Measurements from ENCODE around the gene FLT3. TPM values are rescaled to one million over a fixed set of nuclear protein-coding genes. Genes with fewer than 3 reads are reported as not detected.

The FLT3 gene
- total and polyA plus RNA-seq, 11 donors: 0.09 to 0.48 (median 0.21) TPM; not detected in 2

DNA sequence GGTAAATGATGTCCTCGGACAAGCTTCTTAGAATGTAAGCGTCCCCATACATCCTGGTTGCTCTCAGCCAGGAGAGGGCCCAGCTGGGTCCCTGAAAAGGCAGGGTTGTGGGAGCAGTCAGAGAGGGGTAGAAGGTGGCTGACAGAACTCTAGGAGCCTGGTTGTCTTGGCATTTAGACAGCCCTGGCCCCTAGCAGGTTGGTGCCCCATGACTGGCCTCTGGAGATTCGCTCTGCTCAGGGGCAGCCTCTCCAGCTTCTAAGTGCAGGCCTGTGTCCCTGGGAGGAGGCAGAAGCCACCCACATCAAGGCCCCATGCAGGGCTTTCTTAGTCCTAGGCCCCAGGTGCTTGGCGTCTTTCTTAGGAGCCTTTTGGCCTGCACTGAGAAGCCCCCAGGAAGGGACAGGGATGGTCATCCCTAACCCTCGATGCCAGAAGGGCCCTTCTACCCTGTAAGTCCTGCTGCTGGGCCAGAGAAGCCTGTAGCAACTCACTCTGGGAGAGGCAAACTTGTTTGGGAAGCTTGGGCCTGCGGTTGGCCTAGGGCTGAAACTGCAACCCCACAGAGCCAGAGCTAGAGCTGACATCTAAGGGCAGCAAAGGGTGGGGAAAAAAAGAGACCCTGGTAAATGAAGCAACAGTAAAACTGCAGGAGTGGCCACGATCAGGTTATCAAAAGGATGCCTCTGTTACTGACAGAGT, 128.4 kb downstream of the FLT3 start:
- peaks cover 71 to 100% (median 98%) of the 10 kb centered on the region in 9 donors for H3K27me3 ChIP-seq
- no peak for DNase-seq
- H3K36me3 ChIP-seq: no peaks in the 10 kb centered on the region
- intact Hi-C loops (cut with DNase I): no loop called here
- peaks cover 0 to 22% (median 7%) of the 10 kb centered on the region in 12 donors for H3K4me1 ChIP-seq
- TF ChIP-seq, protein P1, sequence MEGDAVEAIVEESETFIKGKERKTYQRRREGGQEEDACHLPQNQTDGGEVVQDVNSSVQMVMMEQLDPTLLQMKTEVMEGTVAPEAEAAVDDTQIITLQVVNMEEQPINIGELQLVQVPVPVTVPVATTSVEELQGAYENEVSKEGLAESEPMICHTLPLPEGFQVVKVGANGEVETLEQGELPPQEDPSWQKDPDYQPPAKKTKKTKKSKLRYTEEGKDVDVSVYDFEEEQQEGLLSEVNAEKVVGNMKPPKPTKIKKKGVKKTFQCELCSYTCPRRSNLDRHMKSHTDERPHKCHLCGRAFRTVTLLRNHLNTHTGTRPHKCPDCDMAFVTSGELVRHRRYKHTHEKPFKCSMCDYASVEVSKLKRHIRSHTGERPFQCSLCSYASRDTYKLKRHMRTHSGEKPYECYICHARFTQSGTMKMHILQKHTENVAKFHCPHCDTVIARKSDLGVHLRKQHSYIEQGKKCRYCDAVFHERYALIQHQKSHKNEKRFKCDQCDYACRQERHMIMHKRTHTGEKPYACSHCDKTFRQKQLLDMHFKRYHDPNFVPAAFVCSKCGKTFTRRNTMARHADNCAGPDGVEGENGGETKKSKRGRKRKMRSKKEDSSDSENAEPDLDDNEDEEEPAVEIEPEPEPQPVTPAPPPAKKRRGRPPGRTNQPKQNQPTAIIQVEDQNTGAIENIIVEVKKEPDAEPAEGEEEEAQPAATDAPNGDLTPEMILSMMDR (IDR thresholded peaks at IDR 0.05): no peak
- 52 to 68% (median 60%) methylated on average over 5 to 7 of the region's 7 CpGs for WGBS, 4 donors
- H3K9me3 ChIP-seq: no peaks in the 10 kb centered on the region
- H3K4me3 ChIP-seq: no peak overlapping the region
- ATAC-seq: no peak
- H3K27ac ChIP-seq: no peak overlapping the region

DNA sequence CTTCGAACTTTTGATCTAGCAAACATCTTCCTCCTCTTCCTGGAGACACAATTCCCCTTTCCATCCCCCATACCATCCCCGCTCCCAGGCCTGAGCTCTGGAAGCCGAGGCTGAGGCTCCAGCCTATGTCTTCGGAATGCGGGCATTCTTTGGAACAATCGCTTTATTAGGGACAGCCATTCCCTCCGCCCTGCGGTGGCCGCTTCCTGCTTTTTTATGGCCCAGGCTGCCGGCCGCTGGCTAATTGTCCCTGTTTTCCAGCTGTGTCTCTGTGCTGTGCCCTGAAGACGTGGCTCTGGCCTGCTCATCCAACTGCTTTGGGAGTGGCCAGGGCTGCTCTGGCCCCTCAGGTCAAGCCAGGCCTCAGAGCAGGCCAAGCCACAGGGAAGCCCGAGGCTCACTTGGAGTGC, 129.1 kb downstream of the FLT3 start:
- Histone ChIP-seq H3K4me3 (no peak overlapping the region), H3K27ac (no peak overlapping the region), H3K4me1 (peaks cover 0 to 29% (median 7%) of the 10 kb centered on the region in 12 donors), H3K9me3 (no peaks in the 10 kb centered on the region), H3K27me3 (peaks cover 69 to 100% (median 98%) of the 10 kb centered on the region in 9 donors), H3K36me3 (no peaks in the 10 kb centered on the region)
- 32 to 54% (median 41%) methylated on average over 13 of the region's 13 CpGs for WGBS, 4 donors
- intact Hi-C loops (cut with DNase I): no loop called here
- ATAC-seq (no peak), DNase-seq (no peak)
- TF ChIP-seq, protein P1 (IDR thresholded peaks at IDR 0.05): no peak
- TF ChIP-seq POLR2A (IDR thresholded peaks at IDR 0.05): no peak

DNA sequence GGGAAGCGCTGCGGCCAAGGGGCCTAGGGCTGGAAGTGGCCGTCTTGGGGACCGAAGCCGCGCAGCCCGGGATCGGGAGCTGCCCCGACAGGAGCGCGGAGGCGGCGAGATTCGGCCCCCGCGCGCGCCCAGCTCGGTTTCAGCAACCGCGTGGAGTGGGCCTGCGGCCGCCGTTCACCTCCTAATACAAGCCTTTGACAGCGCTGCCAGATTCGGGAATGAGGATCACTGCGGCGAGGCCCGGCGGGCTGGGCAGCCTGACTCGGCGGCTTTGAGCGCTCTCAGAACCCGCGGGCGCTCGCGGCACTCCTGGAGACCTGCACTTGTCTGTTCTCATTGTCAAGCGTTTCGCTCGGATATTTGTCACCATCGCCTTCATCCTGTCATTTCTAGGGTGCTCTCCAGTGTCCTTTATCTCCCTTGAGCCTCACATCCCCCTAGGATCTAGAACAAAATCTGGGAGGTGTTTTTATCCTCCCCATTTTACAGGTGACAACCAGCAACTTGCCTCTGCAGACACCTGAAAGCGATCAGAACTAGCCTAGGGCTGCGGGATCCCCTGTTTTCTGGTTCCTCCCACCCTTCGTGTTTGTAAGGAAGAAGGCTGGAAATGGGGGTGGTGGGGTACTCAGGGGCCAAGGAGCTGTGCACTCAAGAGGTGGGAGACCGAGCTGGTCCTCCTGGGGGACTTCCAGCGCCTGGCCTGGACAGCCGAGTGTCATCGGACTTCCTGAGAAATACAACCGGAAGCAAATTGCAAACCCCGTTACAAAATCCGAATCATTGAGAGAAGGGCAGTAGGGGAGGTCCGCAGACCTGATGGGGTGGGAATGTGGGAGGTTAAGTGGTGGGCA, 129.8 kb downstream of the FLT3 start:
- H3K27me3 ChIP-seq: peaks cover 69 to 100% (median 98%) of the 10 kb centered on the region in 9 donors
- WGBS, 4 donors: 3 to 5% (median 5%) methylated on average over 37 to 53 of the region's 53 CpGs

More for the DNA sequence above, 129.8 kb downstream of the FLT3 start:
- no peaks in the 10 kb centered on the region for H3K36me3 ChIP-seq
- intact Hi-C loops (cut with DNase I): no loop called here
- peaks cover 0 to 30% (median 7%) of the 10 kb centered on the region in 12 donors for H3K4me1 ChIP-seq
- DNase-seq (no peak), ATAC-seq (no peak)
- H3K4me3 ChIP-seq: no peak overlapping the region
- no peak overlapping the region for H3K27ac ChIP-seq
- no peaks in the 10 kb centered on the region for H3K9me3 ChIP-seq
- TF ChIP-seq, protein P1 (IDR thresholded peaks at IDR 0.05): no peak
- no peak for TF ChIP-seq POLR2A (IDR thresholded peaks at IDR 0.05)

Data from heart left ventricle (tissue), 16 donors.